HepG2 (cell line): Measurements from ENCODE around the gene CDH1. TPM values are rescaled to one million over a fixed set of nuclear protein-coding genes. Genes with fewer than 3 reads are reported as not detected.
A peak's percentile ranks its signal among the peaks of the same experiment; 100 is the strongest.

ENCODE experiments used
- CEBPB ChIP-seq: IDR thresholded peaks from 2 replicates; pipeline ENCODE4 v1.6.1; 2011; ENCODE audit warnings: low read depth, low read length, improper control_type of control experiment, borderline replicate concordance
- GMEB2 ChIP-seq: IDR thresholded peaks from 2 replicates; pipeline ENCODE4 v1.6.1; 2016; ENCODE audit warnings: missing biosample characterization, missing genetic modification reagents, low read depth
- HOXA5 ChIP-seq: sonication (generic); formaldehyde crosslinking; IDR thresholded peaks from 2 replicates; pipeline ENCODE4 v1.4.0; 2020; ENCODE audit warnings: missing genetic modification reagents
- KAT8 ChIP-seq: IDR thresholded peaks from 2 replicates; pipeline ENCODE4 v1.6.1; 2016; ENCODE audit warnings: missing genetic modification reagents, missing compliant biosample characterization
- KDM4B ChIP-seq: sonication (generic); formaldehyde crosslinking; IDR thresholded peaks from 2 replicates; pipeline ENCODE4 v1.4.0; 2020; ENCODE audit warnings: missing genetic modification reagents
- PLRG1 ChIP-seq: fragments of 450-650 bp; conservative IDR thresholded peaks from 2 replicates; pipeline ENCODE4 v1.6.1; 2016
- RFX5 ChIP-seq: IDR thresholded peaks from 2 replicates; pipeline ENCODE4 v1.6.1; 2011; ENCODE audit warnings: low read depth, low read length, improper control_type of control experiment
- THRA ChIP-seq: sonication (generic); formaldehyde crosslinking; IDR thresholded peaks from 2 replicates; pipeline ENCODE4 v1.4.0; 2020; ENCODE audit warnings: missing genetic modification reagents, borderline replicate concordance
- ZNF720 ChIP-seq: sonication (generic); formaldehyde crosslinking; IDR thresholded peaks from 2 replicates; pipeline ENCODE4 v1.4.0; 2020; ENCODE audit warnings: missing genetic modification reagents
- polyA plus RNA-seq, 8 experiments: library from polyadenylated mRNA; depleted of rRNA in 3 of 8; stranded (reverse) in 7 of 8; unstranded in 1 of 8; fragments of >200 nt; fragmentation: Illumina TruSeq in 4 of 8; extraction: Trizol in 4 of 8; gene quantifications; 2 replicates each; pipeline versions ENCODE4 v1.2.1 to v1.2.3, GENCODE V29; 2011 to 2016; ENCODE audit warnings: low read depth in 4 of 8, missing spikeins in 1 of 8, mixed read lengths in 1 of 8; ENCODE audit not compliant: insufficient read depth in 1 of 8
- total RNA-seq, 5 experiments: library from RNA; depleted of rRNA; stranded (reverse); fragments of >200 nt; fragmentation: Illumina TruSeq; extraction: Trizol; gene quantifications; 2 replicates each; pipeline ENCODE4 v1.2.3, GENCODE V29; 2016; ENCODE audit warnings: low read depth in 1 of 5

CDH1 gene
- total and polyA plus RNA-seq, 2 of the 13 experiments (the other 11 are each of a cell fraction or from before 2014, with no cell fraction given) = 0.95 to 9.8 TPM

GRCh38 chr16:68739964-68740627 is 3.0 kb downstream of the CDH1 start (continued):
- TF ChIP-seq THRA (CRISPR knock-in tag) = peak; percentile 11; the same call in 1 of the 2 replicates
- TF ChIP-seq KDM4B (CRISPR knock-in tag) = 0 out of 2 replicates have a peak, but pooled peaks have one; percentile 85
- no peak for TF ChIP-seq PLRG1
- TF ChIP-seq HOXA5 = no peak
- TF ChIP-seq GMEB2 = no peak
- peak; percentile 27; the same call in 1 of the 2 replicates for TF ChIP-seq RFX5
- TF ChIP-seq KAT8 = peak; percentile 38; the same call in 1 of the 2 replicates
- TF ChIP-seq ZNF720 (CRISPR knock-in tag) = no peak
- peak; percentile 61; the same call in 1 of the 2 replicates for TF ChIP-seq CEBPB
